ENCODE measurements around the gene SLC17A7. TPM values are rescaled to one million over a fixed set of nuclear protein-coding genes. Genes with fewer than 3 reads are reported as not detected.
"Not testable (repeated sequence)": the region's sequence is repeated elsewhere in the genome, so short reads cannot be mapped to it uniquely, and the experiment has no call there.

SLC17A7 gene
- total RNA-seq, 2 donors from 2014 or later: 0.40 TPM; not detected in 1

GRCh38 chr19:49461130-49461529 lies 19.8 kb upstream of the SLC17A7 start:
- not testable (repeated sequence) for H3K4me1 Mint-ChIP-seq; H3K36me3 Mint-ChIP-seq (ENCODE audit: low read depth); H3K9me3 Mint-ChIP-seq; H3K4me3 Mint-ChIP-seq; H3K27ac Mint-ChIP-seq; ATAC-seq (replicated peaks); H3K27me3 Mint-ChIP-seq

- Mint-ChIP-seq H3K27me3 (no peaks in the 10 kb centered on the region), H3K4me1 (no peaks in the 10 kb centered on the region), H3K36me3 (ENCODE audit: low read depth) (peaks cover 3% of the 10 kb centered on the region), H3K9me3 (no peaks in the 10 kb centered on the region), H3K4me3 (no peak overlapping the region), H3K27ac (peak overlapping the region; percentile 28)
- no peak for ATAC-seq (replicated peaks)
Observed at GRCh38 chr19:49459388-49459787, 18.1 kb upstream of the SLC17A7 start.

GRCh38 chr19:49458567-49458903 lies 17.2 kb upstream of the SLC17A7 start:
- Mint-ChIP-seq H3K9me3 (no peaks in the 10 kb centered on the region), H3K4me3 (peak overlapping the region; percentile 58), H3K36me3 (ENCODE audit: low read depth) (peaks cover 7% of the 10 kb centered on the region), H3K4me1 (no peaks in the 10 kb centered on the region), H3K27ac (peak overlapping the region; percentile 85), H3K27me3 (no peaks in the 10 kb centered on the region)
- ATAC-seq (replicated peaks): no peak

- no peaks in the 10 kb centered on the region for H3K27me3 Mint-ChIP-seq
- H3K4me3 Mint-ChIP-seq: no peak overlapping the region
- no peaks in the 10 kb centered on the region for H3K9me3 Mint-ChIP-seq
- H3K27ac Mint-ChIP-seq: peak overlapping the region; percentile 63
- ATAC-seq (replicated peaks): no peak
- H3K36me3 Mint-ChIP-seq (ENCODE audit: low read depth): peaks cover 23% of the 10 kb centered on the region
- H3K4me1 Mint-ChIP-seq: no peaks in the 10 kb centered on the region
Observed at GRCh38 chr19:49456326-49456725, 15.0 kb upstream of the SLC17A7 start.

GRCh38 chr19:49455773-49456172 lies 14.4 kb upstream of the SLC17A7 start:
- H3K27ac Mint-ChIP-seq: peak overlapping the region; percentile 63

GRCh38 chr19:49453757-49454240 lies 12.5 kb upstream of the SLC17A7 start:
- peaks cover 10% of the 10 kb centered on the region for H3K4me1 Mint-ChIP-seq
- H3K27ac Mint-ChIP-seq: peak overlapping the region; percentile 99
- no peaks in the 10 kb centered on the region for H3K9me3 Mint-ChIP-seq
- peak overlapping the region; percentile 99 for H3K4me3 Mint-ChIP-seq
- no peak for ATAC-seq (replicated peaks)
- H3K36me3 Mint-ChIP-seq (ENCODE audit: low read depth): peaks cover 48% of the 10 kb centered on the region
- H3K27me3 Mint-ChIP-seq: no peaks in the 10 kb centered on the region

More at GRCh38 chr19:49455773-49456172, 14.4 kb upstream of the SLC17A7 start:
- H3K27me3 Mint-ChIP-seq: no peaks in the 10 kb centered on the region
- H3K4me1 Mint-ChIP-seq: peaks cover under 1% of the 10 kb centered on the region
- peaks cover 28% of the 10 kb centered on the region for H3K36me3 Mint-ChIP-seq (ENCODE audit: low read depth)
- H3K4me3 Mint-ChIP-seq: no peak overlapping the region
- no peak for ATAC-seq (replicated peaks)
- H3K9me3 Mint-ChIP-seq: no peaks in the 10 kb centered on the region

- Mint-ChIP-seq H3K9me3 (no peaks in the 10 kb centered on the region), H3K27me3 (no peaks in the 10 kb centered on the region), H3K36me3 (ENCODE audit: low read depth) (peaks cover 54% of the 10 kb centered on the region), H3K27ac (peak within 1 kb of the TSS; percentile 99), H3K4me3 (peak within 1 kb of the TSS; percentile 99), H3K4me1 (peaks cover 15% of the 10 kb centered on the region)
- ATAC-seq (replicated peaks): peak; percentile 93
Observed at GRCh38 chr19:49453013-49453756, 11.9 kb upstream of the SLC17A7 start, which contains the start of gene ALDH16A1. Gene ALDH16A1, plus strand, starts transcription at chr19:49453225. Its CDS starts 107 bp downstream, at chr19:49453332.

- Mint-ChIP-seq H3K9me3 (no peaks in the 10 kb centered on the region), H3K27me3 (no peaks in the 10 kb centered on the region), H3K4me1 (peaks cover 15% of the 10 kb centered on the region), H3K36me3 (ENCODE audit: low read depth) (peaks cover 70% of the 10 kb centered on the region), H3K4me3 (peak within 1 kb of the TSS; percentile 99), H3K27ac (peak within 1 kb of the TSS; percentile 99)
- ATAC-seq (replicated peaks): peak; percentile 75
Observed at GRCh38 chr19:49451430-49452181, 10.3 kb upstream of the SLC17A7 start, which contains the start of gene PIH1D1. Gene PIH1D1, minus strand, starts transcription at chr19:49451814. Its CDS starts 240 bp downstream, at chr19:49451574.

- ATAC-seq (replicated peaks): no peak
- Mint-ChIP-seq H3K36me3 (ENCODE audit: low read depth) (peaks cover 79% of the 10 kb centered on the region), H3K27me3 (no peaks in the 10 kb centered on the region), H3K27ac (peak overlapping the region; percentile 98), H3K4me3 (peak overlapping the region; percentile 99), H3K9me3 (no peaks in the 10 kb centered on the region), H3K4me1 (peaks cover 15% of the 10 kb centered on the region)
Observed at GRCh38 chr19:49450405-49450804, 9.1 kb upstream of the SLC17A7 start.

GRCh38 chr19:49448432-49448786 lies 7.1 kb upstream of the SLC17A7 start:
- H3K27me3 Mint-ChIP-seq: no peaks in the 10 kb centered on the region
- no peak for ATAC-seq (replicated peaks)
- no peak overlapping the region for H3K4me3 Mint-ChIP-seq
- peaks cover 71% of the 10 kb centered on the region for H3K36me3 Mint-ChIP-seq (ENCODE audit: low read depth)
- no peak overlapping the region for H3K27ac Mint-ChIP-seq
- H3K9me3 Mint-ChIP-seq: no peaks in the 10 kb centered on the region
- peaks cover 20% of the 10 kb centered on the region for H3K4me1 Mint-ChIP-seq

GRCh38 chr19:49447485-49448431 lies 6.4 kb upstream of the SLC17A7 start:
- H3K36me3 Mint-ChIP-seq (ENCODE audit: low read depth): peaks cover 65% of the 10 kb centered on the region
- no peaks in the 10 kb centered on the region for H3K27me3 Mint-ChIP-seq
- no peak for ATAC-seq (replicated peaks)
- H3K9me3 Mint-ChIP-seq: no peaks in the 10 kb centered on the region
- no peak overlapping the region for H3K4me3 Mint-ChIP-seq
- H3K4me1 Mint-ChIP-seq: peaks cover 20% of the 10 kb centered on the region
- H3K27ac Mint-ChIP-seq: no peak overlapping the region

GRCh38 chr19:49445997-49446396 lies 4.7 kb upstream of the SLC17A7 start:
- no peak overlapping the region for H3K27ac Mint-ChIP-seq
- peaks cover 33% of the 10 kb centered on the region for H3K4me1 Mint-ChIP-seq
- ATAC-seq (replicated peaks): no peak
- no peaks in the 10 kb centered on the region for H3K9me3 Mint-ChIP-seq
- peaks cover 53% of the 10 kb centered on the region for H3K36me3 Mint-ChIP-seq (ENCODE audit: low read depth)
- peaks cover 14% of the 10 kb centered on the region for H3K27me3 Mint-ChIP-seq
- no peak overlapping the region for H3K4me3 Mint-ChIP-seq

GRCh38 chr19:49444100-49444700 lies 2.9 kb upstream of the SLC17A7 start:
- Mint-ChIP-seq H3K4me3 (peak overlapping the region; percentile 76), H3K4me1 (peaks cover 27% of the 10 kb centered on the region), H3K36me3 (ENCODE audit: low read depth) (peaks cover 35% of the 10 kb centered on the region), H3K27ac (peak overlapping the region; percentile 63), H3K27me3 (peaks cover 31% of the 10 kb centered on the region)
- H3K9me3 Mint-ChIP-seq; ATAC-seq (replicated peaks): not testable (repeated sequence)
